ENCODE measurements around the gene CASP2. TPM values are rescaled to one million over a fixed set of nuclear protein-coding genes. Genes with fewer than 3 reads are reported as not detected.

Gene CASP2
- total RNA-seq, 1 donor from 2014 or later = 62.2 TPM

DNA sequence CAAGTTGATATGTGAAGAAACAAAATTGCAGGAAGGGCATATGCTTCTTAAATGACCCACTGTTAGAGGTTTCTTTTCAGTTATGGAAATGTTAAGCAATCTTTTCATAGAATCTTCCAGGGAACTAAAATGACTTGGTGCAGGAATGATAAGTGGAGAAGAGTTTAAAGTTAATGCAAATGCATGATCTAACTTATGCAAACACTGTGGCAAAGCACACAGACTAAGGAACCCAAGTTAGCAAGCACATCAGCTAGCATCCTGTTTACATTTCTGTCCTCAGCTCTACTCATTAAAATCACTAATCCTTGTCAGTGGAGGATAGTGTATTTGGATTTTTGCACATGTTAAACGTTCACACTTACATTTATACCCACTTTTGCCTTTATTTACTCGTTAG lies 37.1 kb downstream of the CASP2 start:
- Mint-ChIP-seq H3K27ac (peak overlapping the region; percentile 78), H3K36me3 (ENCODE audit: low read depth) (no peaks in the 10 kb centered on the region), H3K4me1 (peaks cover 43% of the 10 kb centered on the region), H3K9me3 (no peaks in the 10 kb centered on the region), H3K4me3 (peak overlapping the region; percentile 46), H3K27me3 (no peaks in the 10 kb centered on the region)
- CTCF ChIA-PET = no interaction called here
- intact Hi-C loops (cut with micrococcal nuclease) = loop anchor here (5.0 kb wide), 2 partner anchors 57 to 82 kb away; partner anchors contain the start of genes EPHA1 and ZYX
- POLR2A ChIA-PET = interaction anchor here (1.0 kb wide), 2 partner anchors 54 to 59 kb away, joined by 3 to 6 read pairs; no protein-coding TSS in a partner anchor
- ATAC-seq (ENCODE audit: low read depth) (peak; percentile 62), DNase-seq (no peak)
- TF ChIP-seq, protein P1, sequence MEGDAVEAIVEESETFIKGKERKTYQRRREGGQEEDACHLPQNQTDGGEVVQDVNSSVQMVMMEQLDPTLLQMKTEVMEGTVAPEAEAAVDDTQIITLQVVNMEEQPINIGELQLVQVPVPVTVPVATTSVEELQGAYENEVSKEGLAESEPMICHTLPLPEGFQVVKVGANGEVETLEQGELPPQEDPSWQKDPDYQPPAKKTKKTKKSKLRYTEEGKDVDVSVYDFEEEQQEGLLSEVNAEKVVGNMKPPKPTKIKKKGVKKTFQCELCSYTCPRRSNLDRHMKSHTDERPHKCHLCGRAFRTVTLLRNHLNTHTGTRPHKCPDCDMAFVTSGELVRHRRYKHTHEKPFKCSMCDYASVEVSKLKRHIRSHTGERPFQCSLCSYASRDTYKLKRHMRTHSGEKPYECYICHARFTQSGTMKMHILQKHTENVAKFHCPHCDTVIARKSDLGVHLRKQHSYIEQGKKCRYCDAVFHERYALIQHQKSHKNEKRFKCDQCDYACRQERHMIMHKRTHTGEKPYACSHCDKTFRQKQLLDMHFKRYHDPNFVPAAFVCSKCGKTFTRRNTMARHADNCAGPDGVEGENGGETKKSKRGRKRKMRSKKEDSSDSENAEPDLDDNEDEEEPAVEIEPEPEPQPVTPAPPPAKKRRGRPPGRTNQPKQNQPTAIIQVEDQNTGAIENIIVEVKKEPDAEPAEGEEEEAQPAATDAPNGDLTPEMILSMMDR (IDR thresholded peaks at IDR 0.05) = no peak

DNA sequence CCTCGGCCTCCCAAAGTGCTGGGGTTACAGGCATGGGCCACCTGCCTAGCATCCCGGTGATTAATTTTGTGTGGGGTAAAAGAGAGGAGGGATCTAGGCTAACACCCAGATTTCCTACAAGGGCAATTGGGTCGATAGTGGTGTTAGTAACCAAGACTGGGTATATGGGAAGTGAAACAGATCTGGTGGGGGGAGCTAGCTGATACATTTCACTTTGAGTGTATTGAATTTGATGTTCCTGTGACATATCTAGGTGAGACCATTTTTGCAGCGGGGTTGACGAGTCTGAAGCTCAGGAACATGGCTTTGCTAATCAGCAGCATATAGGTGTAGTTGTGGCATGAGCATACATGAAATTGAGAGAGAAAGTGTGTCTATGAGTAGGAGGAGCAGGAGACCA lies 39.8 kb downstream of the CASP2 start:
- peak; percentile 84 for ATAC-seq (ENCODE audit: low read depth)
- no peaks in the 10 kb centered on the region for H3K36me3 Mint-ChIP-seq (ENCODE audit: low read depth)
- no peak for DNase-seq
- ChIA-PET POLR2A (interaction anchor here (0.7 kb wide), 1 partner anchor 69 kb away, joined by 5 read pairs; no protein-coding TSS in a partner anchor), CTCF (interaction anchor here (0.9 kb wide), 1 partner anchor 53 kb away, joined by 3 read pairs; no protein-coding TSS in a partner anchor)
- no peaks in the 10 kb centered on the region for H3K9me3 Mint-ChIP-seq
- H3K4me3 Mint-ChIP-seq = peak overlapping the region; percentile 13
- H3K27ac Mint-ChIP-seq = peak overlapping the region; percentile 43
- H3K27me3 Mint-ChIP-seq = no peaks in the 10 kb centered on the region
- TF ChIP-seq, protein P1 (IDR thresholded peaks at IDR 0.05) = no peak
- H3K4me1 Mint-ChIP-seq = peaks cover 43% of the 10 kb centered on the region
- intact Hi-C loops (cut with micrococcal nuclease) = loop anchor here (5.0 kb wide), 2 partner anchors 54 to 79 kb away; partner anchors contain the start of genes EPHA1 and ZYX

DNA sequence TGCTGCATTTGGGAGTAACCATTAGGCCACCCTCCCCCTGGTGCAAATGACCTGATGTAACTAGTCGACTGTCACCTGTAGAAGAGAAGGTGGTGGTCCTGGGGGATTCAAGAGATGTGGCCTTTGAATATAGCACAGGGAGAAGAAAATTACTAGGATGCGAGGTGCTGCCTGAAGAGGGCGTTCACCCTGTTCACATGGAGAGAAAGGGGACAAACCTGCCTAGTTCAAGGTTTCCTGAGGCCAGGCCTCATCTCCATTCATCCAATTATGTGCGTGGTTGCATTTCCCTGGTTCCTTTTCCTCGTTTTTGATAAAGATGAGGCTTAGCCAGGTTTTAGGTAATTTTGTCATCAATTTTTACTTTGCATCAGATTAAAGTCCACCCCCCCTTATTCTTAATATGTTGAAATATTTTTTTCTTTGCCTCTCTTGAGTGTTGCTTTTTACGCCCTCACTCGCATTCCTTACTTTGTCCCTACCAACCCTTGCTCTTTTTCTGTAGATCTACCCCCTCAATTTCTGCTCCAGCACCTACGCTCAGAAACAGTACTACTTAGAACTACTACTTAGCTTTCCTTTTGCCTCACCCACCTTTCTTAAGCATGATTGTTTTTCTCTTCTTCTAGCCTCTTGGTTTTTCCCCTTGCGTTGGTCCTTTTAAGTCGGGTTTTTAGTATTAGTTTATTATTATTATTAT lies 41.5 kb downstream of the CASP2 start:
- Mint-ChIP-seq H3K27me3 (no peaks in the 10 kb centered on the region), H3K36me3 (ENCODE audit: low read depth) (no peaks in the 10 kb centered on the region), H3K27ac (no peak overlapping the region), H3K4me1 (peaks cover 36% of the 10 kb centered on the region), H3K4me3 (no peak overlapping the region), H3K9me3 (no peaks in the 10 kb centered on the region)
- intact Hi-C loops (cut with micrococcal nuclease) = loop anchor here (5.0 kb wide), 2 partner anchors 53 to 78 kb away; partner anchors contain the start of genes EPHA1 and ZYX
- ChIA-PET CTCF (no interaction called here), POLR2A (interaction anchor here (0.7 kb wide), 1 partner anchor 166 kb away, joined by 6 read pairs; no protein-coding TSS in a partner anchor)
- ATAC-seq (ENCODE audit: low read depth) = no peak
- TF ChIP-seq, protein P1 (IDR thresholded peaks at IDR 0.05) = no peak
- no peak for DNase-seq

DNA sequence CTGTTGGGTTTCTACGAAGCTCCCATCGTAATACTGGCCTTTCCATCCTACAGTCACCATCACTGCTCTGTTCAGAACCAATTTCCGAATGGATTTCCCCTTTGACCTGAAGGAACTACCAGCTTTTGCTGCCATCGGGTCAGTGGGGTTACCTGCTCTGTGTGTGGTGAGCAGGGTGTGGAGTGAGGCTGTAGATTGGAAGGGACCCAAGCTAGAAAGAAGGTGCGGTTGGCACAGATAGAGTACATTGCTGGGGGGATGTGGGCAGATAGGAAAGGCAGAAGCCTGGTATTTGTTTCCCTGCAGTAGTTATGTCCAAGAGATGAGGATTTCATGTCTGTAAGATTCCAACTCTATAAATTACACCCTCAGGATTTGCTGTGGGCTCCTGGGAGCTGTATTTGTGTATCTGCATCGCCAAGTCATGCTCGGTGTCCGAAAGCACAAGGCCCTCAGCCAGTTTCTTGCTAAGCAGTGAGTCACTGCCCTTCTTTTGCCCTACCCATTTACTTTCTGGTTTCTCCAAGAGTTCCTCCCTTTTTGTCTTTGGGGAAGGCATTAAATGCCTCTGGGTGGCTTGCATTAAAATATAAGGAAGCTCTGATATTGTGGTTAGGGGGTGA lies 43.1 kb downstream of the CASP2 start:
- no peak overlapping the region for H3K4me3 Mint-ChIP-seq
- ATAC-seq (ENCODE audit: low read depth) (no peak), DNase-seq (no peak)
- H3K36me3 Mint-ChIP-seq (ENCODE audit: low read depth) = no peaks in the 10 kb centered on the region
- ChIA-PET CTCF (no interaction called here), POLR2A (no interaction called here)
- intact Hi-C loops (cut with micrococcal nuclease) = no loop called here
- H3K4me1 Mint-ChIP-seq = peaks cover 20% of the 10 kb centered on the region
- TF ChIP-seq, protein P1 (IDR thresholded peaks at IDR 0.05) = no peak
- H3K27me3 Mint-ChIP-seq = peaks cover 8% of the 10 kb centered on the region
- H3K9me3 Mint-ChIP-seq = no peaks in the 10 kb centered on the region
- no peak overlapping the region for H3K27ac Mint-ChIP-seq

DNA sequence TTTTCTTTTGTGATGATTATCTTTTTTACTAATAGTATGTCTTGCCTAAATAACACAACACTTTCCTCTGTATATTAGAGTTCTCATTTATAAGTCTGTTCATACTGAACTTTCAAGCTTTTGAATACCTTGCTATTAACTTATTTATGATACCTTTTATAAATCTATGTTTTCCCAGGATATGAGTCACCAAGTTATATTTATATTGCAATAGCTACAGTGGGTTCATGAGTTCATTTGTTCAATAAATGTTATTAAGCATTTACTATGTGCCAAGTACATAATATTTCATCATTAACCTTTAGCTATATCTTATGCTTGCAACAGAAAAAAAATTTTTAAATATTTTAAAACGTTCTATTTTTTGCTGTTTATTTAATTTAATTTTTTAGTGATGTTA lies 46.1 kb downstream of the CASP2 start:
- CTCF ChIA-PET = no interaction called here
- Mint-ChIP-seq H3K27me3 (peaks cover 16% of the 10 kb centered on the region), H3K27ac (no peak overlapping the region), H3K4me3 (no peak overlapping the region), H3K36me3 (ENCODE audit: low read depth) (no peaks in the 10 kb centered on the region), H3K4me1 (no peaks in the 10 kb centered on the region), H3K9me3 (no peaks in the 10 kb centered on the region)
- intact Hi-C loops (cut with micrococcal nuclease) = no loop called here
- DNase-seq = no peak
- POLR2A ChIA-PET = no interaction called here
- ATAC-seq (ENCODE audit: low read depth) = no peak
- TF ChIP-seq, protein P1 (IDR thresholded peaks at IDR 0.05) = no peak
